WTC11 (cell line): ENCODE data around the gene COA1.

Source experiments
- ATF3 ChIP-seq: sonication (generic); formaldehyde crosslinking; conservative IDR thresholded peaks from 2 replicates; pipeline ENCODE4 v1.8.1; 2022; ENCODE audit warnings: mild to moderate bottlenecking, missing genetic modification reagents
- CTCF ChIP-seq: fragments of 200-600 bp; IDR thresholded peaks from 2 replicates; pipeline ENCODE4 v1.8.0; 2022; ENCODE audit warnings: antibody characterized with exemption
- GABPB1 ChIP-seq: sonication (generic); formaldehyde crosslinking; IDR thresholded peaks from 2 replicates; pipeline ENCODE4 v1.8.1; 2023; ENCODE audit warnings: mild to moderate bottlenecking, missing genetic modification reagents
- PRRX2 ChIP-seq: fragments of 250-450 bp; sonication (Bioruptor Pico); IDR thresholded peaks from 2 replicates; pipeline ENCODE4 v1.8.0; 2021; ENCODE audit warnings: mild to moderate bottlenecking
- USF1 ChIP-seq: sonication (generic); formaldehyde crosslinking; IDR thresholded peaks from 2 replicates; pipeline ENCODE4 v1.8.0; 2022; ENCODE audit warnings: mild to moderate bottlenecking, missing genetic modification reagents
- ZBTB43 ChIP-seq: sonication (generic); formaldehyde crosslinking; IDR thresholded peaks from 2 replicates; pipeline ENCODE4 v1.8.1; 2023; ENCODE audit warnings: mild to moderate bottlenecking, missing genetic modification reagents
- ZNF512 ChIP-seq: sonication (generic); formaldehyde crosslinking; IDR thresholded peaks from 2 replicates; pipeline ENCODE4 v1.8.1; 2022; ENCODE audit warnings: missing genetic modification reagents, borderline replicate concordance

- TF ChIP-seq CTCF, result no peak
- no peak for TF ChIP-seq ZBTB43
- no peak for TF ChIP-seq PRRX2 (CRISPR knock-in tag)
- TF ChIP-seq ZNF512 (CRISPR knock-in tag), result no peak
- TF ChIP-seq GABPB1 (CRISPR knock-in tag), result no peak
- no peak for TF ChIP-seq ATF3 (CRISPR knock-in tag)
- no peak for TF ChIP-seq USF1 (CRISPR knock-in tag)
These were observed 17.8 kb downstream of the COA1 start for GRCh38 chr7:43711503-43711902.
